ENCODE results near the gene SYDE2. TPM values are rescaled to one million over a fixed set of nuclear protein-coding genes. Genes with fewer than 3 reads are reported as not detected.

The SYDE2 gene, protein sequence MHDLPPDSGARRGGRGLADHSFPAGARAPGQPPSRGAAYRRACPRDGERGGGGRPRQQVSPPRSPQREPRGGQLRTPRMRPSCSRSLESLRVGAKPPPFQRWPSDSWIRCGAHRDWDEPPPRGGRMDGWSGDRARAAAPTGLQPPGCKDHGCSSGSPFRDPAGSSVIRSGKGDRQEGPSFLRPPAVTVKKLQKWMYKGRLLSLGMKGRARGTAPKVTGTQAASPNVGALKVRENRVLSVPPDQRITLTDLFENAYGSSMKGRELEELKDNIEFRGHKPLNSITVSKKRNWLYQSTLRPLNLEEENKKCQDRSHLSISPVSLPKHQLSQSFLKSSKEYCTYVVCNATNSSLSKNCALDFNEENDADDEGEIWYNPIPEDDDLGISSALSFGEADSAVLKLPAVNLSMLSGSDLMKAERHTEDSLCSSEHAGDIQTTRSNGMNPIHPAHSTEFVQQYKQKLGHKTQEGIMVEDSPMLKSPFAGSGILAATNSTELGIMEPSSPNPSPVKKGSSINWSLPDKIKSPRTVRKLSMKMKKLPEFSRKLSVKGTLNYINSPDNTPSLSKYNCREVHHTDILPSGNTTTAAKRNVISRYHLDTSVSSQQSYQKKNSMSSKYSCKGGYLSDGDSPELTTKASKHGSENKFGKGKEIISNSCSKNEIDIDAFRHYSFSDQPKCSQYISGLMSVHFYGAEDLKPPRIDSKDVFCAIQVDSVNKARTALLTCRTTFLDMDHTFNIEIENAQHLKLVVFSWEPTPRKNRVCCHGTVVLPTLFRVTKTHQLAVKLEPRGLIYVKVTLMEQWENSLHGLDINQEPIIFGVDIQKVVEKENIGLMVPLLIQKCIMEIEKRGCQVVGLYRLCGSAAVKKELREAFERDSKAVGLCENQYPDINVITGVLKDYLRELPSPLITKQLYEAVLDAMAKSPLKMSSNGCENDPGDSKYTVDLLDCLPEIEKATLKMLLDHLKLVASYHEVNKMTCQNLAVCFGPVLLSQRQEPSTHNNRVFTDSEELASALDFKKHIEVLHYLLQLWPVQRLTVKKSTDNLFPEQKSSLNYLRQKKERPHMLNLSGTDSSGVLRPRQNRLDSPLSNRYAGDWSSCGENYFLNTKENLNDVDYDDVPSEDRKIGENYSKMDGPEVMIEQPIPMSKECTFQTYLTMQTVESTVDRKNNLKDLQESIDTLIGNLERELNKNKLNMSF
- total RNA-seq: 3.2 and 4.4 TPM in 2 replicates

DNA sequence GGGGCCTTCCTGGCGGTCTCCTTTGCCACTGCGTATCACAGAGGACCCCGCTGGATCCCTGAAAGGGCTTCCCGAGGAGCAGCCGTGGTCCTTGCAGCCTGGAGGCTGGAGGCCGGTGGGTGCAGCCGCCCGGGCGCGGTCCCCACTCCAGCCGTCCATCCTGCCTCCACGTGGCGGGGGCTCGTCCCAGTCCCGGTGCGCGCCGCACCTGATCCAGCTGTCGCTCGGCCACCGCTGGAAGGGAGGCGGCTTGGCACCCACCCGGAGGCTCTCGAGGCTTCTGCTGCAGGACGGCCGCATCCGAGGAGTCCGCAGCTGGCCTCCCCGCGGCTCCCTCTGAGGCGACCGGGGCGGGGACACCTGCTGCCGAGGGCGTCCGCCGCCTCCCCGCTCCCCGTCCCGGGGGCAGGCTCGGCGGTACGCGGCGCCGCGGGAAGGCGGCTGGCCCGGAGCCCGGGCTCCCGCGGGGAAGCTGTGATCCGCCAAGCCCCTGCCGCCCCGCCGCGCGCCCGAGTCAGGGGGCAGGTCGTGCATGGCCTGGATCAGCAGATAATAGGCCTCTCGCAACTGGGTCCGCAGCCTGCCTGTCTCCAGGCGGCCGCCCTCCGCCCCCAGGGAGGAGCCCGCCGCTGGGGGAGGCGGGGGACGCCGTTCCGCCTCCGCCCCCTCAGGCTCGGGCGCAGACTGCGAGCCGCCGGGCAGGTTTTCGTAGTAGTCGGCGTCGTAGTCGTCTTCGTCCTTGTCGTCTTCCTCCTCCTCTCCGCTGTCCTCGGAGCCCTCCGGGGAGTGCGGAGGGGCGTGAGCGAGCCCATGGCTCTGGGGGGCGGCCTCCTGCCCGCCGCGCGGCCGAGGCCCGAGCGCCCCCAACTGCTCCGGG lies at the start of gene SYDE2:
TSS of gene SYDE2 (minus strand) at position 554 of the 877 bp plus-strand sequence. CDS start at position 534, 20 bp downstream.

Other genes with a start within 250 kb of the SYDE2 start
- gene MCOLN2, start 203.9 kb downstream of the SYDE2 start, total RNA-seq: 2.6 and 4.6 TPM in 2 replicates
- 3.4 and 5.3 TPM in 2 replicates for gene MCOLN3, start 152.5 kb downstream of the SYDE2 start, total RNA-seq
- 11.4 and 14.2 TPM in 2 replicates for gene C1orf52, start 58.6 kb upstream of the SYDE2 start, total RNA-seq
- gene BCL10, start 75.6 kb upstream of the SYDE2 start, total RNA-seq: 20.1 and 21.7 TPM in 2 replicates